ENCODE results near the gene SUCO. TPM values are rescaled to one million over a fixed set of nuclear protein-coding genes. Genes with fewer than 3 reads are reported as not detected.

The SUCO gene
- total and polyA plus RNA-seq, 2 experiments from 2014 or later, result 18.0 to 49.8 TPM

- ATAC-seq (no peak), DNase-seq (ENCODE audit: low spot score) (no peak)
- H3K79me2 ChIP-seq (replicated peaks; ENCODE audit: insufficient read depth), result no peaks in the 10 kb centered on the region
- H4K20me1 ChIP-seq (replicated peaks; ENCODE audit: insufficient read depth), result no peaks in the 10 kb centered on the region
- no peak overlapping the region for H2AFZ ChIP-seq
- H3K9me3 Mint-ChIP-seq, result no peaks in the 10 kb centered on the region
- H3K27me3 ChIP-seq (ENCODE audit: insufficient read depth), result no peaks in the 10 kb centered on the region
- no peaks in the 10 kb centered on the region for H3K4me1 ChIP-seq (ENCODE audit: insufficient read depth)
- H3K4me2 ChIP-seq, result no peak overlapping the region
- TF ChIP-seq CTCF (conservative IDR thresholded peaks at IDR 0.05; ENCODE audit: low read depth in 2 of 2) (no peak), JUNB (IDR thresholded peaks at IDR 0.05; ENCODE audit: unreplicated experiment) (no peak), NANOG (IDR thresholded peaks at IDR 0.05; ENCODE audit: borderline replicate concordance) (no peak), ZNF331 (CRISPR knock-in tag; IDR thresholded peaks at IDR 0.05; ENCODE audit: low read depth) (no peak), EZH2 (IDR thresholded peaks at IDR 0.05; ENCODE audit: low read depth, unreplicated experiment) (no peak), REST (IDR thresholded peaks at IDR 0.05; ENCODE audit: unreplicated experiment) (no peak), EZH2phosphoT487 (IDR thresholded peaks at IDR 0.05; ENCODE audit: unreplicated experiment) (no peak), POLR2AphosphoS5 (IDR thresholded peaks at IDR 0.05; ENCODE audit: low read depth) (no peak), ETS1 (IDR thresholded peaks at IDR 0.05) (no peak), STAT1 (IDR thresholded peaks at IDR 0.05; ENCODE audit: unreplicated experiment) (no peak), CREB1 (CRISPR knock-in tag; IDR thresholded peaks at IDR 0.05; ENCODE audit: low read depth) (no peak), ZNF114 (CRISPR knock-in tag; IDR thresholded peaks at IDR 0.05) (no peak), ZNF462 (CRISPR knock-in tag; IDR thresholded peaks at IDR 0.05) (no peak)
- H3K36me3 Mint-ChIP-seq (ENCODE audit: low read depth), result no peaks in the 10 kb centered on the region
- no peak overlapping the region for H3K27ac Mint-ChIP-seq
- no peak overlapping the region for H3K4me3 Mint-ChIP-seq
- H3K27me3 Mint-ChIP-seq (ENCODE audit: insufficient read depth, low read depth, poor library complexity), result peaks cover 4% of the 10 kb centered on the region
- no peaks in the 10 kb centered on the region for H3K9me2 ChIP-seq (ENCODE audit: insufficient read depth)
- H3K4me1 Mint-ChIP-seq, result no peaks in the 10 kb centered on the region; the same call in 2 of the 3 replicates
- no peak overlapping the region for H3K27ac ChIP-seq (ENCODE audit: low read depth)
- no peak overlapping the region for H3K4me3 ChIP-seq
- H3F3A ChIP-seq (replicated peaks; ENCODE audit: low read depth), result no peaks in the 10 kb centered on the region
- H3K36me3 ChIP-seq (ENCODE audit: insufficient read depth), result no peaks in the 10 kb centered on the region
Observed at GRCh38 chr1:172657586-172657985, 124.6 kb downstream of the SUCO start.
